Measurements from ENCODE around the gene MT4. TPM values are rescaled to one million over a fixed set of nuclear protein-coding genes. Genes with fewer than 3 reads are reported as not detected.

The MT4 gene
- total and polyA plus RNA-seq, 2 of the 4 experiments (the other 2 are of a cell fraction) = not detected

- intact Hi-C loops (cut with micrococcal nuclease) (loop anchor here (5.0 to 10.0 kb wide), 3 partner anchors 77 to 251 kb away; partner anchors contain the start of gene MT1X), dilution Hi-C loops (cut with HindIII; ENCODE audit: low sequenced_read_pairs, unreplicated experiment) (no loop called here), in situ Hi-C loops (cut with MboI; ENCODE audit: low sequenced_read_pairs) (no loop called here)
- Histone ChIP-seq H3K9ac (ENCODE audit: low read depth, low read length) (no peak overlapping the region), H3K9me1 (ENCODE audit: insufficient read depth, low read length) (peaks cover 12% of the 10 kb centered on the region; the same call in 1 of the 2 replicates), H3K4me3 (ENCODE audit: insufficient read depth, low read depth, low read length) (no peak overlapping the region), H3K79me1 (ENCODE audit: low read depth in 1 of 2, low read length in 2 of 2) (peaks cover 0 to 19% of the 10 kb centered on the region in 2 experiments; a peak in 2 of 4 replicates), H2BK20ac (ENCODE audit: low read depth, low read length) (peak overlapping the region; percentile 88), H3K23ac (ENCODE audit: low read depth, low read length) (peak overlapping the region; percentile 46), H2BK5ac (ENCODE audit: low read depth, low read length, poor library complexity, severe bottlenecking) (peak overlapping the region; percentile 95), H4K8ac (ENCODE audit: low read depth in 2 of 2, low read length in 2 of 2) (peak overlapping the region; percentile 7 to 96; a peak in 3 of 4 replicates), H2BK15ac (ENCODE audit: low read depth, low read length) (peak overlapping the region; percentile 59; the same call in 2 of the 3 replicates), H3K4ac (ENCODE audit: low read depth, low read length) (peak overlapping the region; percentile 92), H2BK120ac (ENCODE audit: low read depth, low read length) (peak overlapping the region; percentile 90), H3K14ac (replicated peaks; ENCODE audit: low read depth, low read length) (peak overlapping the region; percentile 78), H2AK9ac (replicated peaks; ENCODE audit: low read depth, low read length, poor library complexity) (peak overlapping the region; percentile 35), H3K4me2 (ENCODE audit: low read depth, low read length) (no peak overlapping the region), H3K36me3 (ENCODE audit: control insufficient read depth, insufficient read depth, low read length) (no peaks in the 10 kb centered on the region), H3K27me3 (ENCODE audit: control insufficient read depth, insufficient read depth, low read length) (no peaks in the 10 kb centered on the region), H3K4me1 (ENCODE audit: control insufficient read depth, insufficient read depth, low read length) (peaks cover 17% of the 10 kb centered on the region), H3K27ac (ENCODE audit: insufficient read depth, low read length) (peak overlapping the region; percentile 76), H3K56ac (ENCODE audit: extremely low read depth, insufficient read depth, low read length) (0 out of 2 replicates have a peak overlapping the region, but pooled peaks have one; percentile 11), H3K9me3 (ENCODE audit: control insufficient read depth, insufficient read depth, low read length) (no peaks in the 10 kb centered on the region), H4K91ac (ENCODE audit: insufficient read depth, low read depth, low read length) (peak overlapping the region; percentile 84), H3K18ac (ENCODE audit: low read depth, low read length) (peak overlapping the region; percentile 54; the same call in 1 of the 2 replicates), H4K5ac (ENCODE audit: low read depth, low read length) (peak overlapping the region; percentile 23), H4K20me1 (ENCODE audit: insufficient read depth, low read length) (peaks cover 11% of the 10 kb centered on the region), H2AK5ac (ENCODE audit: low read depth, low read length) (peak overlapping the region; percentile 96), H2AFZ (replicated peaks; ENCODE audit: low read length, poor library complexity) (peak overlapping the region; percentile 49)
- TF ChIP-seq SMC3 (IDR thresholded peaks at IDR 0.05; ENCODE audit: low read depth, low read length) (no peak), BHLHE40 (IDR thresholded peaks at IDR 0.05; ENCODE audit: low read depth, low read length) (no peak), POLR2A (IDR thresholded peaks at IDR 0.05; ENCODE audit: low read depth, low read length) (no peak), RCOR1 (IDR thresholded peaks at IDR 0.05; ENCODE audit: insufficient replicate concordance, low read length) (no peak), MAFK (IDR thresholded peaks at IDR 0.05; ENCODE audit: low read depth, low read length) (no peak), RAD21 (IDR thresholded peaks at IDR 0.05; ENCODE audit: low read length) (no peak), CTCF (conservative IDR thresholded peaks at IDR 0.05; ENCODE audit: low read depth, low read length) (no peak), CEBPB (IDR thresholded peaks at IDR 0.05; ENCODE audit: low read depth, low read length) (no peak), CHD1 (IDR thresholded peaks at IDR 0.05; ENCODE audit: low read depth, low read length) (no peak), MAZ (IDR thresholded peaks at IDR 0.05; ENCODE audit: borderline replicate concordance, low read depth, low read length) (no peak), NFE2L2 (IDR thresholded peaks at IDR 0.05; ENCODE audit: low read depth, low read length) (no peak), FOS (IDR thresholded peaks at IDR 0.05; ENCODE audit: low read depth, low read length) (no peak), MXI1 (IDR thresholded peaks at IDR 0.05; ENCODE audit: borderline replicate concordance, low read depth, low read length) (no peak), RFX5 (IDR thresholded peaks at IDR 0.05; ENCODE audit: low read depth, low read length) (no peak)
- TF ChIP-seq, protein P1, sequence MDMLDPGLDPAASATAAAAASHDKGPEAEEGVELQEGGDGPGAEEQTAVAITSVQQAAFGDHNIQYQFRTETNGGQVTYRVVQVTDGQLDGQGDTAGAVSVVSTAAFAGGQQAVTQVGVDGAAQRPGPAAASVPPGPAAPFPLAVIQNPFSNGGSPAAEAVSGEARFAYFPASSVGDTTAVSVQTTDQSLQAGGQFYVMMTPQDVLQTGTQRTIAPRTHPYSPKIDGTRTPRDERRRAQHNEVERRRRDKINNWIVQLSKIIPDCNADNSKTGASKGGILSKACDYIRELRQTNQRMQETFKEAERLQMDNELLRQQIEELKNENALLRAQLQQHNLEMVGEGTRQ (IDR thresholded peaks at IDR 0.05; ENCODE audit: low read depth, low read length) = no peak
- TF ChIP-seq, protein P2, sequence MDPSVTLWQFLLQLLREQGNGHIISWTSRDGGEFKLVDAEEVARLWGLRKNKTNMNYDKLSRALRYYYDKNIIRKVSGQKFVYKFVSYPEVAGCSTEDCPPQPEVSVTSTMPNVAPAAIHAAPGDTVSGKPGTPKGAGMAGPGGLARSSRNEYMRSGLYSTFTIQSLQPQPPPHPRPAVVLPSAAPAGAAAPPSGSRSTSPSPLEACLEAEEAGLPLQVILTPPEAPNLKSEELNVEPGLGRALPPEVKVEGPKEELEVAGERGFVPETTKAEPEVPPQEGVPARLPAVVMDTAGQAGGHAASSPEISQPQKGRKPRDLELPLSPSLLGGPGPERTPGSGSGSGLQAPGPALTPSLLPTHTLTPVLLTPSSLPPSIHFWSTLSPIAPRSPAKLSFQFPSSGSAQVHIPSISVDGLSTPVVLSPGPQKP (IDR thresholded peaks at IDR 0.05; ENCODE audit: borderline replicate concordance, low read depth, low read length) = no peak
- no peak for DNase-seq
- ATAC-seq (ENCODE audit: low read depth) = no peak
- WGBS, 2 experiments (ENCODE audit: extremely low coverage in 2 of 2, insufficient read length in 1 of 2) = no CpG with 5 or more reads among the region's 1 CpG
- ChIA-PET POLR2A (ENCODE audit: unreplicated experiment) (no interaction called here), CTCF (interaction anchor here (0.6 to 2.1 kb wide), 3 partner anchors 11 to 96 kb away, joined by 3 to 9 read pairs (median 3); no protein-coding TSS in a partner anchor)
- no TSS peak for BruUV-seq (replicated peaks)
These were observed 40.6 kb downstream of the MT4 start for GRCh38 chr16:56605475-56605874.

All from IMR-90 (cell line).